ENCODE data around the gene SOBP.

Gene SOBP

GRCh38 chr6:107636486-107636885 is 146.6 kb downstream of the SOBP start:
- no peak for DNase-seq (ENCODE audit: low read depth in 2 of 3, low spot score in 1 of 3)

GRCh38 chr6:107637316-107638315 is 147.7 kb downstream of the SOBP start:
- no peak for DNase-seq (ENCODE audit: low read depth in 2 of 3, low spot score in 1 of 3)

DNA sequence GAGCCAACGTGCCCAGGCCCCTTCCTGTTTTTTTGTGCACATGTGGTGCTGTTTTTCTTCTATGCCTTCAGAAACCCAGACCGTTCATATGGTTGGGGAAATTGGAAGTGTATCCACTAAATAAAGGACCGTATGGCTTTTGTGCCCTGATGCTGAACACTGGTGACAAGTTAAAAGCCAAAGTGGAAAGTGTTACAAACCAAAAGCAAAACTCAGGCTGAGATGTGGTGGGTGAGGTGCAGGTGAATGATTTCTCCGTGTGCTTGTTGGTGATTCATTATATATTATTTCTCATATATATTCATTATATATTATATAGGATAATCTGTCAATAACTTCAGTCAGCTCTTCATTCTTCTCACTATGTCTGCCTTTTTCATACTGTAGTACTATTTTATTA is 148.6 kb downstream of the SOBP start:
- no peak for DNase-seq (ENCODE audit: low read depth in 2 of 3, low spot score in 1 of 3)

DNA sequence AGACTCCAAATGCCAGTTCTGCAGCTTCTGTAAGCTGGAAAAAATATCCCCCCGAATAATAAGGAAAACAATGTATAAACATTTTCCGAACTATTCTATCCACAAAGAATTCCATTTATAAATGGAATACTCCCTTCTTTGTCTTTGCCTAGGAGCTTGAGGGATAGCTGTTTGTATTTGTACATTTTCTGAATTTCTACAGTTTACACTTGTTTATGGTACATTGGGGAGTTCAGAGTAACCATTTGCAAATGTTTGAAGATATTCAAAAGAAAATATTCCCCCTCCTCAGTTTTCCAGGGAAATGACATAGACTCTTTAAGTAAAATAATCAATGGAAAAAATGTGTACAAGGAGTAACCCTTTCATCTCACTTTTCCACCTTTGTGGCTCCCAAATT is 149.6 kb downstream of the SOBP start:
- no peak for DNase-seq (ENCODE audit: low read depth in 2 of 3, low spot score in 1 of 3)

- no peak for DNase-seq (ENCODE audit: low read depth in 2 of 3, low spot score in 1 of 3)
These were observed 151.2 kb downstream of the SOBP start for GRCh38 chr6:107641071-107641470.

- no peak for DNase-seq (ENCODE audit: low read depth in 2 of 3, low spot score in 1 of 3)
These were observed 151.6 kb downstream of the SOBP start for GRCh38 chr6:107641500-107641941.

DNA sequence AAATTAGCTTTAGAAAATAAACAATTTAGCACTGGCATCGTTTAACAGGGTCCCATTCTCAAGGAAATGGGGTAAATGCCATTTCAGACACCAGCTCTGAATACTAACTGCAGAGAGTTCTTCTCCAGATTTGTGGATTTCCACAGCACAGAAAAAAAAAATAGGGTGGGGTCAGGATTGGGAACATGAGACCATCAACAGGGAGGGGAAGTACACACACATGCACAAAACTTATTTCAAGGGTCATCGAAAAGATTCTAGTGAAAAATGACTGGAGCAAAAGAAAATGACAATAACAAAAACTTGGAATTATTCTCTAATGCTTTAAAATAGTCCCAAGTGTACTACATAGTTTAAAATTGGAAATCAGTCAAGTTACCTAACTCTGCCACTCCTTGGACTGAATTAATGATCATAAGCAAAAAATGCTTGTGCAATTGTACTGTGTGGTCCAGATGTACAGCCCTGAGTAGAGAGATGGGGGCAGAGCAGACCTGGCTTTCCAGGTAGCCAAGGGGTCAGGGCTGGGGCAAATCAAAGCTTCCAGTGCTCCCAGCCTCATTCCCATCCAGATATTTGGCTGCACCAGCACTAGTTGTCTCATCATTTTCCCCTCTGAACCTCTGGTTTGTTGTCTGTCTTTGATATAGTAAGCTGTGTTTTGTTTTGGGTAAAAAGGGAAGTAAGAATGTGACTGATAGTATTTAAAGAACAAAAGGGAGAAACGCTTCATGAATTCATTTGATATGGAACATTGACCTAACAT is 152.4 kb downstream of the SOBP start:
- DNase-seq (ENCODE audit: low read depth in 2 of 3, low spot score in 1 of 3): no peak

DNA sequence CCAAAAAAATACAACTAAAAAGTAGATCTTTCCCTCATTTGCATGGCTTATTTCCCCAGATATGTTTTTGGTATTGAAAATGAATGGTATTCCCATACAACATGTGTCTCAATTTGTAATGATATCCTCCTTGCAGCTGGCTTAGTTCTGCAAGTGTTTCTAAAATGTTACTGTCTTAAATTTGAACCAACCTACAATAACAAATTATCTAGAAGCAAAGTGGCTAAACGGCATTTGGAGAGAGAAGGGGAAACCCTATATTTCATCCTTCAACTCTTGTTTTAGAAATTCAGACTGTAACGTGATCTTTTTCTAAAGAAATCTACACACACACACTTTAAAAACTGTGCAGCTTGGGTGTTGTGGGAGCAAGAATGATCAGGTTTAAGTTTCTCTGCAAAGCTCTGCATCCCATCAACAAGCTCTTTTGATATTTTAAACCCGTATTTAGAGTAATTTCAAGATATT is 153.0 kb downstream of the SOBP start:
- no peak for DNase-seq (ENCODE audit: low read depth in 2 of 3, low spot score in 1 of 3)

DNA sequence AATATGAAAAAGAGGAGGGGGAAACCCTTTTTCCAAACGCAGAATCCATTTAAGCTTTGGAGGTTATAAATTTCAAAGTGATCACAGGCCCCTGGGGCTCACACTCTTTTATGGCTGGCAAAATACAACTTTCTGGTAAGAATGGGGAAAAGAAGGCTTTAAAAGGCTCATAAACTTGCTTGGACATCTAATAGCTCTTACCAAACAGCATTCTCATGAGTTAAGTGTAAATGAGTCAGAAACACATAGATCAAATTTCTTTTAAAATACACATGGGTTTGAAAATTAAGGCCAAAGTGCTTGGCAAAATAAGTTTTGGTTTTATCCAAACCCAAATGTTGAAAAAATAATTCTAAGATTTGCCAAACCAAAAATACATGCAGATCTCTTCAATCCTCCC is 154.6 kb downstream of the SOBP start:
- DNase-seq (ENCODE audit: low read depth in 2 of 3, low spot score in 1 of 3): no peak

DNA sequence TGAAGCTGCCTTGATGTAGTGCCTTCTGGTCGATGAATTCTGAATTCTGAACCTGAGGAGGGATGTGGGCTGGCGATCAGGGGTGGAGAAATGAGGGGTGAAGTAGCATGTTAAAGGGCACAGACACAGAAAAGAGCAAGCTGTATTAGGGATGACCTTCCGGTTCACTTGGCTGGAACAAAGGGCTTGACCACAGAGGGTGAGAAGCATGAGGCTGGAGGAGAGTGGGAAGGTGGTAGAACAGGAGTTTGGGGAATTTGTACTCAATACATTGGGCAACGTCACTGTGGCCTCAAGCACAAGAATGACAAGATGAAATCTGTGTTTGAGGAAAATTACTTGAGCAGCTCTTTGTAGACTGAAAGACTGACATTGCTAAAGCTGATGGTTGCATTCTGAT is 155.8 kb downstream of the SOBP start:
- DNase-seq (ENCODE audit: low read depth in 2 of 3, low spot score in 1 of 3): no peak

DNA sequence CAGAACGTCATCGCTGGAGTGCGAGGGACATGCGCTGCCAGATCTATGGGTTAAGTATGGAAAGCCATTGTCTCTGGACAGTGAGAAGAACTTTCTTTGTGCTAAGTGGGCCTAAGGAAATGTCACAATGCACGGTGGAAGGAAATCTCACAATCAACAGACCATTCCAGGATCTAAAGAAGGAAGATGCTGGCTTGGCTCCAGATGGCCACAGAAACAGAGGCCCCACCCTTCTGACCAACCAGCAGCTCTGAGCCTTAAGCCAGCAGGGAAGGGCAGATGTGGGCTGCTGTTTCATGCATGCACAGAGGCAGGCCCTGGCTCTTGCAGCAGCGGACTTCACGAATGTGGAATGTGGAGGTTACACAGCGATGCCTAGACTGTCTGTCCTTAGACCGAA is 156.3 kb downstream of the SOBP start:
- no peak for DNase-seq (ENCODE audit: low read depth in 2 of 3, low spot score in 1 of 3)

DNA sequence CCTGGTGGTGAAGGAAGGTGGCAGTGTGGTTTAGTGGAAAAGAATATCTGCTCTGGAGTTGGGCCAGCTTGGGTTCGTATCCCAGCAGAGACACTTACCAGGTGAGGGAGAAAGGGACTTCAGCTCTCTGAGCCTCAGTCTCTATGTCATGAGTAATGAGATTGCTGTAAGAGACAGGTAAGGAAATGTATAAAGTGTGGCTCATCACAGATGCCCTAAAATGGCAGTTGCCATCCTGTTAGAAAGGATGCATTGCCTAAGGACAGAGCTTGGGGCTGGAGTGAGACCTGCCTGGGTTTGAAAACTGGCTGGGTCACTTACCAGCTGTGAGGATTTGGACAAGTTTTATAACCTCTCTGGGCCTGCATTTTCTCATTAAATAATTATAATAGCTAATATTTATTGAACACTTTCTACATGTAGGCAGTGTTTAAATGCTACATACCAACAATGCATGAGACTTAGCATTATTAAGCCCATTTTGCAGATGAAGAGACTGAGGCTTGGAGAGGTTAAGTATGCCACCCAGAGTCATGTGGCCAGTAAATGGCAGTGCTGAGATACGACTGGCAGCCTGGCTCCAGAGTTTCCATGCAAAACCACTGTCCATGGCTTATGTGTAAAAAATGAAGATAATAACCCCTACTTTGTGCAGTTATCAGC is 157.0 kb downstream of the SOBP start:
- DNase-seq (ENCODE audit: low read depth in 2 of 3, low spot score in 1 of 3): no peak

DNA sequence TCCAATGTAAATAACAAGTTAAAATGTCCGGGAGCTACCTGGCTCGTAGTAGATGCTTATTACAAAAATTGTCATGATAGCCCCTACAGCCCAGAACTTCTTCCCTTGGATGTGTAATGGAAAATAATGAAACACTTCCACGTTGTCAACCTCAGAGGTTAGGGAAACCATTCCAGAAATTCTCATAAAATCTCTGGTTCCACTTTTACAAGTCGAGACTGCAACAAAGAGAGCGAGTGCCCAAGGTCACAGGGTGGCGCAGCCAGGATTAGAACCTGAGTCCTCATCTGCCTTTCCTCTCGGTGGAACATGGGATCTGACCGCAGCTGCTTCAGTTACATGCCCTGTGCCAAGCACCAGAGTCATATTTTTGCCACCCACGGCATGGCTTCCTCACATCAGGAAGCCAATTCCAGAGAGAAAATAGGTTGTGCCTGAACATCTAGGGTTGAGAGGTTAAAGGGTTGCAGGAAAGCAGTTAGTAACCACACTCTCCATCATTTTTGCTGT is 157.6 kb downstream of the SOBP start:
- DNase-seq (ENCODE audit: low read depth in 2 of 3, low spot score in 1 of 3): no peak

DNA sequence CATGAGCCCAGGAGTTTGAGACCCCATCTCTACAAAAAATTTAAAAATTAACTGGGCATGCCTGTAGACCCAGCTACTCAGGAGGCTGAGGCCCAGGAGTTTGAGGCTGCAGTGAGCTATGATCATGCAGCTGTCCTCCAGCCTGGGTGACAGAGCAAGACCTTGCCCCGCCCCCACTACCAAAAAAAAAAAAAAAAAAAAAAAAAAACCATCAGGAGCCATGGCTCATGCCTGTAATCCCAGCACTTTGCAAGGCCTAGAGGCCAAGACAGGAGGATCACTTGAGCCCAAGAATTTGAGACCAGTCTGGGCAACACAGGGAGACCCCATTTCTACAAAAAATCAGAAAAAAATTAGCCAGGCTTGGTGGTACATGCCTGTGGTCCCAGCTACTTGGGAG is 159.1 kb downstream of the SOBP start:
- DNase-seq (ENCODE audit: low read depth in 2 of 3, low spot score in 1 of 3): no peak

GRCh38 chr6:107652526-107653182 is 162.7 kb downstream of the SOBP start:
- DNase-seq (ENCODE audit: low read depth in 2 of 3, low spot score in 1 of 3): no peak

- DNase-seq (ENCODE audit: low read depth in 2 of 3, low spot score in 1 of 3): no peak
These were observed 163.3 kb downstream of the SOBP start for GRCh38 chr6:107653183-107653580.

- no peak for DNase-seq (ENCODE audit: low read depth in 2 of 3, low spot score in 1 of 3)
These were observed 164.0 kb downstream of the SOBP start for GRCh38 chr6:107653861-107654394.

GRCh38 chr6:107654764-107655163 is 164.8 kb downstream of the SOBP start:
- no peak for DNase-seq (ENCODE audit: low read depth in 2 of 3, low spot score in 1 of 3)

- DNase-seq (ENCODE audit: low read depth in 2 of 3, low spot score in 1 of 3): no peak
These were observed 165.3 kb downstream of the SOBP start for GRCh38 chr6:107655245-107655644.

DNA sequence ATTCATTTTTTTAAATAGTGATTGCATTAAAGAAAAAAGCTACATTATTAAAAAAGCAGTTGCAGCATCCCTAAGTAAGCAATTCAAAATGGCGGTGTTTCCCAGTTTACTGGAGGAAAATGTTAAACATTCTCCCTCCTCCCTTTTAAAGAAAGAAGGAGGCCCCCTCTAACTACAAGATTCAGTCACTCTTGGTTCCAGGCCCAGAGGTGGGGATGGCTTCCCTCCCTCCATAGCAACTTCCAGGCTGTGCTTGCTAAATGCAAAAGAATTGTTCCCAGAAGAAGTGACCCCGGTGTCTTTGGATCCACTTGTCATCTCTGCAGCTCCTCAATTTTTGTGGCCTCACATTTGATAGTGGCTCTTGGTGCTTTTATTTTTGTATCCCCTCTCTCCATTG is 165.9 kb downstream of the SOBP start:
- DNase-seq (ENCODE audit: low read depth in 2 of 3, low spot score in 1 of 3): no peak

All from stimulated activated CD4-positive, alpha-beta T cell treated with anti-CD3 and anti-CD28 coated beads, Interleukin-12 subunit alpha, Interleukin-12 subunit beta, amount 100 ng/mL, for 48 hours (primary cell).